Endothelial cell of umbilical vein (primary cell): Measurements from ENCODE around the gene RAD50.

ENCODE experiments used
- POLR2A ChIP-seq: IDR thresholded peaks from 2 replicates; pipeline ENCODE4 v1.6.1; 2012; ENCODE audit warnings: low read depth, mild to moderate bottlenecking, control low read depth, low read length
- TF ChIP-seq, protein P1 (sequence below), 2 donors: IDR thresholded peaks; 1 replicate in 1 of 2; 2 replicates in 1 of 2; pipeline ENCODE4 v1.5.1; 2011; ENCODE audit warnings: low read length in 2 of 2, mild to moderate bottlenecking in 2 of 2, moderate library complexity in 2 of 2, control low read depth in 1 of 2, inconsistent platforms in 1 of 2, low read depth in 1 of 2; ENCODE audit not compliant: insufficient read depth in 1 of 2; ENCODE audit errors: extremely low read depth in 1 of 2

DNA sequence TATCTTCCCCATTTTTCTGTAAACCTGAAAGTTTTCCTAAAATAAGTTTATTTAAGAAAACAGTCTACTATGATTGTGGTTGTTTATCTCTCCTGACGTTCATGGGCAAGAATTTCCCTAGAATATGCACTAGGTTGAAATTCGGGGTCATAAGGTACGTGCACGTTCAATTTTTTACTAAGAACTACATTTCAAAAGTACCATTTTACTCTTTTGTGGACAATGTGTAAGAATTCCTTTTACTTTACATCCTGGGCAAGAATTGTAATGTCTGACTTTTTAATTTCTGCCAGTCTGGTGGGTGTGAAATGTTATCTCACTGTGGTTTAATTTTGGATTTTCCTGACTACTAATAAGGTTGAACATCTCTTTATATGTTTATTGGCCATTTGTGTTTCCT lies 25.8 kb upstream of the RAD50 start:
- TF ChIP-seq, protein P1, sequence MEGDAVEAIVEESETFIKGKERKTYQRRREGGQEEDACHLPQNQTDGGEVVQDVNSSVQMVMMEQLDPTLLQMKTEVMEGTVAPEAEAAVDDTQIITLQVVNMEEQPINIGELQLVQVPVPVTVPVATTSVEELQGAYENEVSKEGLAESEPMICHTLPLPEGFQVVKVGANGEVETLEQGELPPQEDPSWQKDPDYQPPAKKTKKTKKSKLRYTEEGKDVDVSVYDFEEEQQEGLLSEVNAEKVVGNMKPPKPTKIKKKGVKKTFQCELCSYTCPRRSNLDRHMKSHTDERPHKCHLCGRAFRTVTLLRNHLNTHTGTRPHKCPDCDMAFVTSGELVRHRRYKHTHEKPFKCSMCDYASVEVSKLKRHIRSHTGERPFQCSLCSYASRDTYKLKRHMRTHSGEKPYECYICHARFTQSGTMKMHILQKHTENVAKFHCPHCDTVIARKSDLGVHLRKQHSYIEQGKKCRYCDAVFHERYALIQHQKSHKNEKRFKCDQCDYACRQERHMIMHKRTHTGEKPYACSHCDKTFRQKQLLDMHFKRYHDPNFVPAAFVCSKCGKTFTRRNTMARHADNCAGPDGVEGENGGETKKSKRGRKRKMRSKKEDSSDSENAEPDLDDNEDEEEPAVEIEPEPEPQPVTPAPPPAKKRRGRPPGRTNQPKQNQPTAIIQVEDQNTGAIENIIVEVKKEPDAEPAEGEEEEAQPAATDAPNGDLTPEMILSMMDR (IDR thresholded peaks at IDR 0.05; ENCODE audit: extremely low read depth in 1 of 2, insufficient read depth in 1 of 2, low read depth in 1 of 2, low read length in 2 of 2): no peak
- no peak for TF ChIP-seq POLR2A
